ENCODE measurements around the gene CDCA8. TPM values are rescaled to one million over a fixed set of nuclear protein-coding genes. Genes with fewer than 3 reads are reported as not detected.
A peak's percentile ranks its signal among the peaks of the same experiment; 100 is the strongest.

The CDCA8 gene
- total RNA-seq, 1 donor from 2014 or later: 41.2 TPM

DNA sequence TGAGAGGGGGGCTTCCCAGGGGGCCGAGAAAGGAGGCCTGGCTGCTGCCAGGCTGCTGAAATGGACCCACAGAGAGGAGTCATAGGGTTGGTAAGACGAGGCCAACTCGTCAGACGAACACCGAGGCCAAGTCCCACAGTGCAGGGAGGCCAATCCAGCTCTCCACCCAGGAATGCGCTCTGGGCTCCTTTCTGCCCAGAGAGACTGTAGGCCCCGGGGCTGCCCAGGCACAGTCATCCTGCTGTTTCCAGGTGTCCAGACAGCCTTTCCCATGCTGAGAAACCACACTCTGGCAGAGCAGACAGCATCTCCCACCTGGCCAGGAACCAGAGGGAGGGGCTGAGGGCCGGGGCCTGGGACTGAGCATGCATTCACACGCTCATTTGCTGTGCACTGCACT, 30.9 kb upstream of the CDCA8 start:
- no peak for DNase-seq (ENCODE audit: low spot score)
- Mint-ChIP-seq H3K36me3 (ENCODE audit: low read depth) (no peaks in the 10 kb centered on the region), H3K27me3 (ENCODE audit: low read depth) (peaks cover 4% of the 10 kb centered on the region), H3K4me1 (ENCODE audit: low read depth) (no peaks in the 10 kb centered on the region), H3K9me3 (no peaks in the 10 kb centered on the region), H3K4me3 (ENCODE audit: low read depth) (no peak overlapping the region), H3K27ac (no peak overlapping the region)
- intact Hi-C loops (cut with micrococcal nuclease): no loop called here

DNA sequence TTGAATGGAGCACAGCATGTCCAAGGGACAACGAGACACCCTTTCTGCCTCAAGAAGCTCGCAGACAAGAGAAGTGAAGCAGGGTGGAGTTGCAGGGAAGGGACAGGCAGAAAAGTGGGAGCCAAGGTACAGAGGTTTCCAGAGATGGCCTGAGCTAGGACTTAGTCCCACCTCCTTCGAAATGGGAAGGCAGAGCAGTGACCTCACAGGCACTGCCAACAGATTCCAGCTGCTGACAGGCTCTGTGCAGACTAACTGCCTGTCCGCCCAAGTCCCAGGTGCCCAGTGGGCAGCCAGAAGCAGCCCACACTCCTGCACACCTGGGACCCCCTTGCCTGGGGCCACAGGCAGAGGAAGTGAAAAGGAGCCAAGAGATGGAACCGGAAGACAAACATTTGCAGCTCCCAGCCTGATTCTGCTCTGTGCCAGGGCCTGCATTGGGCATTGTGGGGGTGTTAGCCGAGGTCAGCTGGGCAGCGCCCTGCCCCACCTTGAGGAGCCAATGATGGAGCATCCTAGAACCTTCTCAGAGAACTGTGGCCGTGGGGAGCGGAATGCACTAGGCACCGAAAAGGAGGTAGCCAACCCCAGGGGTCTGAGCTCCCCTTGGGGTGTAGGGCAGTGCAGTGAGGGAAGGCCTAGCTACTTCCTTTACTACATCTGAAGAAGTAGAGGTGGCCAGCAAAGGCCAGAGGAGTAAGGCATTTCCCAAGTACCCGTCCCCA, 30.1 kb upstream of the CDCA8 start:
- Mint-ChIP-seq H3K4me3 (ENCODE audit: low read depth) (no peak overlapping the region), H3K36me3 (ENCODE audit: low read depth) (no peaks in the 10 kb centered on the region), H3K4me1 (ENCODE audit: low read depth) (no peaks in the 10 kb centered on the region), H3K9me3 (no peaks in the 10 kb centered on the region), H3K27ac (no peak overlapping the region), H3K27me3 (ENCODE audit: low read depth) (peaks cover 4% of the 10 kb centered on the region)
- intact Hi-C loops (cut with micrococcal nuclease): no loop called here
- DNase-seq (ENCODE audit: low spot score): no peak

- no peaks in the 10 kb centered on the region for H3K36me3 Mint-ChIP-seq (ENCODE audit: low read depth)
- H3K27ac Mint-ChIP-seq: no peak overlapping the region
- DNase-seq (ENCODE audit: low spot score): no peak
- intact Hi-C loops (cut with micrococcal nuclease): no loop called here
- H3K4me1 Mint-ChIP-seq (ENCODE audit: low read depth): no peaks in the 10 kb centered on the region
- no peak overlapping the region for H3K4me3 Mint-ChIP-seq (ENCODE audit: low read depth)
- peaks cover 4% of the 10 kb centered on the region for H3K27me3 Mint-ChIP-seq (ENCODE audit: low read depth)
- no peaks in the 10 kb centered on the region for H3K9me3 Mint-ChIP-seq
Measured at GRCh38 chr1:37663426-37664000, 28.8 kb upstream of the CDCA8 start.

DNA sequence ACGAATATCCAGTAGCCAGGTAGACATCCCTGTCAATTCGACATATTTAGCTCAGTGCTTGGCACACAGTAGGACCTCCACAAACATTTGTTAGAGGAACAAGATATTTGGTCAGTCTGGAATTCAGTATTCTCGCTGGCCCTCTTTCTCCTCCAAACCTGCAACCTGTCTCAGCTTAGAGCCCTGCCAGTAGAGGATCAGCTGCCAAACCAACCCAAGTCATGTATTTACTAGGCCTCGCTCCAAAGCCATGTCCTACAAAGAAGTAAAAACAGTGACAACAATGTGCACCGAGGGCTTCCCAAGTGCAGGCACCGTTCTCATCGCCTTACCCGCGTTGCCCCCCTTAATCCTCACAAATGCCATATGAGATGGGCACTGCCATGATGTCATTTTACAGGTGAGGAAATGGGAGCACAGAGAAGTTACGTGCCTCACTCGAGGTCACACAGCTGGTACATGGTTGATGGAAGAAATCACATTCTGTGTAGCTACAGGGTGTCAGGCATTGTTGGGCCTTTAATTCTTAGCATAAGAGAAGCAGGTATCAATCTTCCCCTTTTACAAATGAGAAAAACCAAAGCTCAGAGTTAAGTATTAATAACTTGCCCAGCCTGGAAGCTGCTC, 26.0 kb upstream of the CDCA8 start:
- H3K4me1 Mint-ChIP-seq (ENCODE audit: low read depth): no peaks in the 10 kb centered on the region
- no peaks in the 10 kb centered on the region for H3K9me3 Mint-ChIP-seq
- DNase-seq (ENCODE audit: low spot score): no peak

GRCh38 chr1:37667023-37667671, 25.2 kb upstream of the CDCA8 start:
- intact Hi-C loops (cut with micrococcal nuclease): no loop called here
- Mint-ChIP-seq H3K27ac (no peak overlapping the region), H3K9me3 (no peaks in the 10 kb centered on the region), H3K36me3 (ENCODE audit: low read depth) (no peaks in the 10 kb centered on the region), H3K4me1 (ENCODE audit: low read depth) (no peaks in the 10 kb centered on the region), H3K27me3 (ENCODE audit: low read depth) (peaks cover 8% of the 10 kb centered on the region), H3K4me3 (ENCODE audit: low read depth) (no peak overlapping the region)
- no peak for DNase-seq (ENCODE audit: low spot score)

More for the DNA sequence above, 26.0 kb upstream of the CDCA8 start:
- Mint-ChIP-seq H3K36me3 (ENCODE audit: low read depth) (no peaks in the 10 kb centered on the region), H3K27me3 (ENCODE audit: low read depth) (peaks cover 3% of the 10 kb centered on the region), H3K4me3 (ENCODE audit: low read depth) (no peak overlapping the region), H3K27ac (no peak overlapping the region)
- intact Hi-C loops (cut with micrococcal nuclease): no loop called here

DNA sequence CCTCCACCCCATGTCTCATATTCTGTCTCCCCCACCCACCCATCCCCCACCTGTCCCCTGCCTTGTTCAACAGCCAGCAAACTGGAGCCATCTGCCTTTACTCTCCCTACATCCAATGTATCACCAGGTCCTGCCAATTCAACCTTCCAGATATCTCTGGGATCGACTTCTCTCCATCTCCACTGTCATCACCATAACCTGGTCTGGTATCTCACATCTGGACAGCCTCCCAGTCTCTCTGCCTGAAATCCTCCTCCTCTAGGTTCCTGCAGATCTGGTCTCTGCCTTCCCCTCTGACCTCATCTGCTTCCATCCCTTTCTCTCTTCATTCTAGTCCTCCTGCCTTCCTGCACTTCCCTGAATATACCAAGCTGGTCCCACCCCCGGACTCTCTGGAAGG, 22.2 kb upstream of the CDCA8 start:
- intact Hi-C loops (cut with micrococcal nuclease): no loop called here

DNA sequence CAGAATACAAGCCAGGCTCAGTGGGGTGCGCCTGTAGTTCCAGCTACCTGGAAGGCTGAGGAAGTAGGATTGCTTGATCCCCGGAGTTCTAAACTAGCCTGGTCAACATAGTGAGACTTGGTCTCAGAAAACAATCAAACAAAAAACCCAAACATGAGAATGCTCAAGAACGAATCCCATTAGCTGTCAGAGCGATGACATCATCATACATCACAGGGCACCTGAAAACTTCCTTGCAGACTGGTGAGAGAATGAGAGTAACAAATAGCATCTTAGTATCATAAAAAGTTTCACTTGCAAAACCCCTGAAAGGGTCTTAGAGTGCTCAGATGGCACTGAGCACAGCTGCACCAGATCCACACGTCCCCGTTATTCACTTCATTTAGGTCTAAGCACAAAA, 21.1 kb upstream of the CDCA8 start:
- H3K4me1 Mint-ChIP-seq (ENCODE audit: low read depth): peaks cover 9% of the 10 kb centered on the region
- no peak overlapping the region for H3K27ac Mint-ChIP-seq
- intact Hi-C loops (cut with micrococcal nuclease): no loop called here
- no peaks in the 10 kb centered on the region for H3K36me3 Mint-ChIP-seq (ENCODE audit: low read depth)
- H3K9me3 Mint-ChIP-seq: no peaks in the 10 kb centered on the region
- no peak for DNase-seq (ENCODE audit: low spot score)
- H3K4me3 Mint-ChIP-seq (ENCODE audit: low read depth): no peak overlapping the region
- H3K27me3 Mint-ChIP-seq (ENCODE audit: low read depth): peaks cover 16% of the 10 kb centered on the region

More for the DNA sequence above, 22.2 kb upstream of the CDCA8 start:
- no peaks in the 10 kb centered on the region for H3K9me3 Mint-ChIP-seq
- peaks cover 12% of the 10 kb centered on the region for H3K27me3 Mint-ChIP-seq (ENCODE audit: low read depth)
- no peaks in the 10 kb centered on the region for H3K36me3 Mint-ChIP-seq (ENCODE audit: low read depth)
- DNase-seq (ENCODE audit: low spot score): no peak
- H3K27ac Mint-ChIP-seq: no peak overlapping the region
- H3K4me1 Mint-ChIP-seq (ENCODE audit: low read depth): peaks cover 8% of the 10 kb centered on the region
- H3K4me3 Mint-ChIP-seq (ENCODE audit: low read depth): no peak overlapping the region

DNA sequence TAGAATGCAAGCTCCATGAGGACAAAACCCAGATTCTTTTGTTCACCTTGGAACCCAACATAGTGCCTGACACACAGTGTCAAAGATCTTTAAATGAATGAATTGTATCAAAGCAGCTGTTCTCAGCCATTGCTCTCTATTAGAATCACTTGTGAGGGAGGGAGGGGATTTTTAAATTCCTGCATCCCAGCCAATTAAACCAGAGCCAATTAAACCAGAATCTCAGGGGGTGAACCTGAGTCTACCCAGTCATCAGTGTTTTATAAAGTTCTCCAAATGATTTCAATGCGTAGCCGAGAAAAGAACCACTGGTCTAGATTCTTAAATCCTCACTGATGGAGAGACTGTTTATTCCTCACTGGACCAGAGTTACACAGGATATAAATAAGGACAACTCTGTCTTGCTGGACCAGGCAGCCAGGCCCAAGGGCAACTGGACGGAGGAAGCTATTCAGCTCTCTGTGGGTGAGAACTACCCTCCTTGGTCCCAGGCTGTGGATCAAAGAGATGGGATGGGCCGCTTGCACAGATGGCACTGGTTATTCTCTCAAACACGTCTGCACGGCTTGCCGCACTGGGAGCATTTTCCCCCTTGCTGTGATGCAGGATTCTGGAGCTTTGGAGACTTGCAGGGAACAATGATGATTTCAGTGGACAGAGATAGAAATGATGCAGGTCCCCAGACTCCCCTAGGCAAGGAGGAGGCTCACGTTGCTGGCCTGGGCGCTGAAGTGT, 20.0 kb upstream of the CDCA8 start:
- no peak for DNase-seq (ENCODE audit: low spot score)
- H3K27me3 Mint-ChIP-seq (ENCODE audit: low read depth): peaks cover 21% of the 10 kb centered on the region
- peaks cover 12% of the 10 kb centered on the region for H3K4me1 Mint-ChIP-seq (ENCODE audit: low read depth)
- no peak overlapping the region for H3K4me3 Mint-ChIP-seq (ENCODE audit: low read depth)
- intact Hi-C loops (cut with micrococcal nuclease): no loop called here
- H3K27ac Mint-ChIP-seq: no peak overlapping the region
- no peaks in the 10 kb centered on the region for H3K36me3 Mint-ChIP-seq (ENCODE audit: low read depth)
- no peaks in the 10 kb centered on the region for H3K9me3 Mint-ChIP-seq

DNA sequence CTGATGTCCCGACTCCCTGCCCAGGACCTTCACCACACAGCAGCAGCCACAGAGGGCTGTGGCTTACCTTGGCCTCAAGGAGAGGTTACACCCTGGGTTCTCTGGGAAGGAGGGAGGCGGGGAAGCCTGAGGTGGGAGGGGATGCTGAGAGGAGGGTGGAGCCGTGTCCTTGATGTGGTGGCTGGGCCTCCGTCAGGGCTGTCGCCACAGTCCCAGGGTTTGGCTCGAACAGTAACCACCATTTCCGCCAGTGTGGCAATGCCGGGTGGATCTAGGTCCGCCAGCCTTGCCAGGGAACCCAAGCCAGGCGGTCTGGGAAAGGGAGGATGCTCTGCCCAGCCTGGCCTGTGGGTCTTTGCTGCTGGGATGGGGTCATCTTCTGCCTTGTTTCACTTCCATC, 18.4 kb upstream of the CDCA8 start:
- H3K4me3 Mint-ChIP-seq (ENCODE audit: low read depth): no peak overlapping the region
- no peak overlapping the region for H3K27ac Mint-ChIP-seq
- no peaks in the 10 kb centered on the region for H3K36me3 Mint-ChIP-seq (ENCODE audit: low read depth)

GRCh38 chr1:37676281-37677142, 15.8 kb upstream of the CDCA8 start:
- Mint-ChIP-seq H3K27ac (no peak overlapping the region), H3K36me3 (ENCODE audit: low read depth) (peaks cover 2% of the 10 kb centered on the region), H3K9me3 (no peaks in the 10 kb centered on the region), H3K4me3 (ENCODE audit: low read depth) (no peak overlapping the region), H3K4me1 (ENCODE audit: low read depth) (peaks cover 12% of the 10 kb centered on the region), H3K27me3 (ENCODE audit: low read depth) (peaks cover 17% of the 10 kb centered on the region)
- no peak for DNase-seq (ENCODE audit: low spot score)
- intact Hi-C loops (cut with micrococcal nuclease): no loop called here

More for the DNA sequence above, 18.4 kb upstream of the CDCA8 start:
- peaks cover 21% of the 10 kb centered on the region for H3K27me3 Mint-ChIP-seq (ENCODE audit: low read depth)
- intact Hi-C loops (cut with micrococcal nuclease): no loop called here
- H3K4me1 Mint-ChIP-seq (ENCODE audit: low read depth): peaks cover 12% of the 10 kb centered on the region
- DNase-seq (ENCODE audit: low spot score): peak; percentile 75
- H3K9me3 Mint-ChIP-seq: no peaks in the 10 kb centered on the region

- no peak overlapping the region for H3K4me3 Mint-ChIP-seq (ENCODE audit: low read depth)
- peaks cover 12% of the 10 kb centered on the region for H3K4me1 Mint-ChIP-seq (ENCODE audit: low read depth)
- no peak overlapping the region for H3K27ac Mint-ChIP-seq
- H3K27me3 Mint-ChIP-seq (ENCODE audit: low read depth): peaks cover 13% of the 10 kb centered on the region
- intact Hi-C loops (cut with micrococcal nuclease): no loop called here
- no peak for DNase-seq (ENCODE audit: low spot score)
- peaks cover 3% of the 10 kb centered on the region for H3K36me3 Mint-ChIP-seq (ENCODE audit: low read depth)
- no peaks in the 10 kb centered on the region for H3K9me3 Mint-ChIP-seq
Measured at GRCh38 chr1:37677143-37677439, 15.2 kb upstream of the CDCA8 start.

- Mint-ChIP-seq H3K27me3 (ENCODE audit: low read depth) (peaks cover 10% of the 10 kb centered on the region), H3K4me1 (ENCODE audit: low read depth) (peaks cover 14% of the 10 kb centered on the region), H3K4me3 (ENCODE audit: low read depth) (no peak overlapping the region), H3K27ac (no peak overlapping the region), H3K36me3 (ENCODE audit: low read depth) (peaks cover 8% of the 10 kb centered on the region), H3K9me3 (no peaks in the 10 kb centered on the region)
- DNase-seq (ENCODE audit: low spot score): no peak
- intact Hi-C loops (cut with micrococcal nuclease): no loop called here
Measured at GRCh38 chr1:37677808-37678207, 14.5 kb upstream of the CDCA8 start.
